ENCODE measurements around the gene ITGA1.
A peak's percentile ranks its signal among the peaks of the same experiment; 100 is the strongest.

ITGA1 gene

DNA sequence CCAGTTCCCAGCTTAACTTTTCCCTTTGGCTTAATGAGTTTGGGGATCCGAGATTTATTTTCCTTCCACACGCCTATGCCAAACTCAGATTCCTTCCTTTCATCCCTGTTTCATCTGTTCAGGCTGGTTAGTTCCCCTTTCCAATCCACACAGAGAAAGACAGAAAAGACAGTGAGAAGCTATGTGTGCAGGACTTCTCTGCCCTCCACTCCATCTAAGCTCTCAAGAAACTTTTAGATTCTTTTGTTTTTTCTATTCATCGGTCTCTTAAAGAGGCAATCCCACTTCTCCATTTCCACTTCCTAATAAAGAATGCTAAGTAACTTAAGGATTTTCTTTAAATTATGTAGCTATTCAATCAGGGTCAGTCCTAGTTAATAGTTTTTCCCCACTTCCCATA lies 11.2 kb downstream of the ITGA1 start:
- H3K4me3 ChIP-seq (replicated peaks; ENCODE audit: low read depth, low read length) = peak overlapping the region; percentile 84
- no peak for TF ChIP-seq CTCF (IDR thresholded peaks at IDR 0.05; ENCODE audit: low read depth, low read length, missing control alignments)
- no peak for DNase-seq (ENCODE audit: extremely low read depth, low read depth)

- no peak for TF ChIP-seq CTCF (IDR thresholded peaks at IDR 0.05; ENCODE audit: low read depth, low read length, missing control alignments)
- DNase-seq (ENCODE audit: extremely low read depth, low read depth) = peak; percentile 51
- H3K4me3 ChIP-seq (replicated peaks; ENCODE audit: low read depth, low read length) = peak overlapping the region; percentile 84
Observed at GRCh38 chr5:52799358-52799982, 11.8 kb downstream of the ITGA1 start.

DNA sequence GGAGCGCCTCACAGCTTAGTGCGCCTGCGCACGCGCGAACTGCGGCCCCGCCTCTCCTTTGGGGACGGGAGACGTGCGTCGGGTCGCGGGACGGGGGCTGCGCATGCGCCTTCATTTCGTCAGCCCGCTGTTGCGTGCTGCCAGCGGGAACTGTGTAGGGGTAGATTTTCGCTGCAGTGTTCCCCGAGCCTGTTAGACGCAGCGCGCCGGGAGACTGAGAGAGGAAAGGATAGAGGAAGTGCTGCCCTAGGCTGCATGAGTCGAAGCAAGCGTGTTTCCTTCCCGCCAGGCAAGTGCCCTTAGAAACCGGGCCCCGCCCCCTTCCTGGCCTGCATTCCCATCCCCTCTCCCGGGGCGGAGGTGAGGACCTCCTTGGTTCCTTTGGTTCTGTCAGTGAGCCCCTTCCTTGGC lies 12.3 kb downstream of the ITGA1 start:
- TF ChIP-seq CTCF (IDR thresholded peaks at IDR 0.05; ENCODE audit: low read depth, low read length, missing control alignments) = no peak
- H3K4me3 ChIP-seq (replicated peaks; ENCODE audit: low read depth, low read length) = peak overlapping the region; percentile 84
- peak; percentile 78 for DNase-seq (ENCODE audit: extremely low read depth, low read depth)

- DNase-seq (ENCODE audit: extremely low read depth, low read depth) = no peak
Observed at GRCh38 chr5:52800394-52801213, 12.9 kb downstream of the ITGA1 start.

GRCh38 chr5:52801329-52801728 lies 13.6 kb downstream of the ITGA1 start:
- DNase-seq (ENCODE audit: extremely low read depth, low read depth) = no peak
- peak overlapping the region; percentile 84 for H3K4me3 ChIP-seq (replicated peaks; ENCODE audit: low read depth, low read length)
- no peak for TF ChIP-seq CTCF (IDR thresholded peaks at IDR 0.05; ENCODE audit: low read depth, low read length, missing control alignments)

More at GRCh38 chr5:52800394-52801213, 12.9 kb downstream of the ITGA1 start:
- H3K4me3 ChIP-seq (replicated peaks; ENCODE audit: low read depth, low read length) = peak overlapping the region; percentile 84
- no peak for TF ChIP-seq CTCF (IDR thresholded peaks at IDR 0.05; ENCODE audit: low read depth, low read length, missing control alignments)

DNA sequence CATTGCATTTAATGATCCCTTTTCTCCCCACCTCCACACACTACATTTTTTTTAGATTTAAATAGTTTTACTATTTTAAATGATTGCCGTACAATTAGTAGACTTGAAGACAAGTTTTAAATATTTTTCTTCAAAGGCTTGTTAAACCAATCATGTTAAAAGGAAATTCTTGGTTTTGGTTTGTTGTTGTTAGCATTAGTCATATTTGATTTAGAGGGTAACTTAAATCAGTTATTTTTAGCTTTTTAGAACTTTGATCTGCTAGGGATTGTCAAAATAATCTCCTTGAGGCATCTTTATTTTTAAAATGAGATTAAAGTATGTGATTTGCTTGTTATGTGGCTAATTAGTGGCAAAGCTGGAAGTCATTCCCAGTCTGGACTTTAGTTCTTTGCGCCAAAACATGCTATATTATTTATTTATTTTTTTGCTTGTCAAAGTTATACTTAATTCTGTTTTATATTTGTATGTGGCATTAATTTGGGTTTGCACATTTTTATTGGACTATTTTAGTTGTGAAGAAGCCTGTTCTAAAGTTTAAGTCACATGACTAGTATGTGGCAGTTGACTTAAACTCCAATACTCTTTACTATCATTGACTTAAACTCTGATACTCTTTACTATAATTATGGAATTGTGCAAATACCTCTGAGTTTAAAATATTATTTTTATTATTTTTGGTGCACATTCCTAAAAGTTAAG lies 14.7 kb downstream of the ITGA1 start:
- no peak for DNase-seq (ENCODE audit: extremely low read depth, low read depth)
- TF ChIP-seq CTCF (IDR thresholded peaks at IDR 0.05; ENCODE audit: low read depth, low read length, missing control alignments) = no peak
- H3K4me3 ChIP-seq (replicated peaks; ENCODE audit: low read depth, low read length) = peak overlapping the region; percentile 84
